Bronchial epithelial cell (primary cell): Measurements from ENCODE around the gene LMTK3. TPM values are rescaled to one million over a fixed set of nuclear protein-coding genes. Genes with fewer than 3 reads are reported as not detected.

ENCODE experiments used
- DNase-seq: peaks from one replicate; pipeline ENCODE4 v3.0.0-alpha.2; 2010; ENCODE audit warnings: low read depth
- FAIRE-seq: peaks from 2 replicates; lab custom pipeline; 2011; peaks lifted over from hg19 to GRCh38; lab: Jason Lieb, UNC
- H3K27me3 ChIP-seq: 2 replicates; pipeline ENCODE4 v1.5.1; 2011; ENCODE audit warnings: low read length; ENCODE audit not compliant: control insufficient read depth, insufficient read depth
- H3K36me3 ChIP-seq: 2 replicates; pipeline ENCODE4 v1.5.1; 2011; ENCODE audit warnings: low read length; ENCODE audit not compliant: control insufficient read depth, insufficient read depth
- H3K4me3 ChIP-seq: 2 replicates; pipeline ENCODE4 v1.5.1; 2011; ENCODE audit warnings: mild to moderate bottlenecking, low read depth, low read length, control low read depth
- total RNA-seq: library from RNA; depleted of rRNA; stranded (reverse); fragments of >200 nt; gene quantifications from 2 replicates; pipeline ENCODE4 v1.2.1, GENCODE V29; 2014
- TF ChIP-seq, protein P1 (sequence below): IDR thresholded peaks from 2 replicates; pipeline ENCODE4 v1.5.1; 2011; ENCODE audit warnings: mild to moderate bottlenecking, moderate library complexity, low read length, control low read depth, inconsistent platforms; ENCODE audit not compliant: insufficient read depth, severe bottlenecking

The LMTK3 gene
- total RNA-seq, 1 donor from 2014 or later: 1.3 TPM

DNA sequence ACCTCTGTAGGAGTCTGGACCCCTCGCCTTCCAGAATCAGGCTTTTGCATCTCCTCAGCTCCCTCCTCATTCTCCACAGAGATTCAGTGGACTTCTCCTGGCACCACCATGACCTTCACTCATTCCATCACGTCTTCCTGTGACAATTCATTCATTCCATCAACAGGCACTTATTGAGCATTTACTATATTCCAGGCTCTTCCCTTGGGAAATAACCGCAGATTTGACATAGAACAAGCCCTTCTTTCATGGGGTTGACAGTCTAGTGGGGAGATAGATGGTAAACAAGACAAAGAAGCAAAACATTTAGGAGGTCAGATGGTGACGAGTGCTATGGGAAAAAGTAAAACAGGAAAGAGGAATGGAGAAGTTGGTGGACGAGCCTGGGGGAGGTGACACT lies 37.7 kb upstream of the LMTK3 start:
- DNase-seq: no peak
- Histone ChIP-seq H3K36me3 (no peaks in the 10 kb centered on the region), H3K27me3 (peaks cover 3% of the 10 kb centered on the region), H3K4me3 (no peak overlapping the region)
- TF ChIP-seq, protein P1, sequence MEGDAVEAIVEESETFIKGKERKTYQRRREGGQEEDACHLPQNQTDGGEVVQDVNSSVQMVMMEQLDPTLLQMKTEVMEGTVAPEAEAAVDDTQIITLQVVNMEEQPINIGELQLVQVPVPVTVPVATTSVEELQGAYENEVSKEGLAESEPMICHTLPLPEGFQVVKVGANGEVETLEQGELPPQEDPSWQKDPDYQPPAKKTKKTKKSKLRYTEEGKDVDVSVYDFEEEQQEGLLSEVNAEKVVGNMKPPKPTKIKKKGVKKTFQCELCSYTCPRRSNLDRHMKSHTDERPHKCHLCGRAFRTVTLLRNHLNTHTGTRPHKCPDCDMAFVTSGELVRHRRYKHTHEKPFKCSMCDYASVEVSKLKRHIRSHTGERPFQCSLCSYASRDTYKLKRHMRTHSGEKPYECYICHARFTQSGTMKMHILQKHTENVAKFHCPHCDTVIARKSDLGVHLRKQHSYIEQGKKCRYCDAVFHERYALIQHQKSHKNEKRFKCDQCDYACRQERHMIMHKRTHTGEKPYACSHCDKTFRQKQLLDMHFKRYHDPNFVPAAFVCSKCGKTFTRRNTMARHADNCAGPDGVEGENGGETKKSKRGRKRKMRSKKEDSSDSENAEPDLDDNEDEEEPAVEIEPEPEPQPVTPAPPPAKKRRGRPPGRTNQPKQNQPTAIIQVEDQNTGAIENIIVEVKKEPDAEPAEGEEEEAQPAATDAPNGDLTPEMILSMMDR: no peak
- FAIRE-seq: no peak

DNA sequence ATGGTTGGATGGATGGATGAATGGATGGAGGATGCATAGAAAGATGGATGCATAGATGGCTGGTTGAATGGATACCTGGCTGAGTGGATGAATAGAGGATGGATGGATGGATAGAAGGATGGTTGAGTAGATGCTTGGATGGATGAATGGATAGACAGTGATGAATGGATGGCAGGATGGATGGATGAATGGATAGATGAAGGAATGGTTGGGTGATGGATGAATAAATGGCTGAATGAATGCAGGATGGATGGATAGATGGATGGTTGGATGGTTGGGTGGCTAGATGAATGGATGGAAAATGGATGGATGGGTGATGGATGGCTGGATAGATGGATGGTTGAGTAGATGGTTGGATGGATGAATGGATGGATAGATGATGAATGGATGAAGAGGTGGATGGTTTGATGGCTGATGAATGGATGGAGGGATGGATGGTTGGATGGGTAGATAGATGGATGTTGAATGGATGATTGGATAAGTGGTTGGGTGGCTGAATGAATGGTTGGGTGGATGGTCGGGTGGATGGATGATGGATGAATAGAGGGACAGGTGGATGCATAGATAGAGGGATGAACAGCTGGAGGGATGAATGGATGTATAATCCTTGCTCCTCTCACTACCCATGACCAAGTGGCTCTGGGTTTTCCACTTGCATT lies 36.7 kb upstream of the LMTK3 start:
- DNase-seq: no peak
- peak; percentile 43 for FAIRE-seq

DNA sequence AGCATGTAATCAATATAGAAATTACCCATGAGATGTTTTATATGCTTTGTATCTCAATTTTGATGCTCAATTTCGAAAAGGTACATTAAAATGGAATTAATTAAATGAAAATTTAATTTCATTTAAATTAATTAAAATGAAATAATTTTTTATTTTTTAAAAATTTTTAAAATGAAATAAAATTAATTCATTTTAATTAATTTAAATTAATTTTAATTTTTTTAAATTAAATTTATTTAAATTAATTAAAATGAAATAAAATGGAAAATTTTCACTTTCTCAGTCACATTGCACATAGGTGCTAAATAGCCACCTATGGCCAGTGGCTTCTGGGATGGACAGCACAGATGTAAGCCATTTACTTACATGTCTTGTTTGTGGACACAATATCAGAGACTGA lies 36.1 kb upstream of the LMTK3 start:
- no peaks in the 10 kb centered on the region for H3K36me3 ChIP-seq
- FAIRE-seq (no peak), DNase-seq (no peak)
- H3K4me3 ChIP-seq: no peak overlapping the region
- TF ChIP-seq, protein P1: no peak
- peaks cover 3% of the 10 kb centered on the region for H3K27me3 ChIP-seq

More for the DNA sequence above, 36.7 kb upstream of the LMTK3 start:
- TF ChIP-seq, protein P1: no peak
- Histone ChIP-seq H3K27me3 (peaks cover 3% of the 10 kb centered on the region), H3K36me3 (no peaks in the 10 kb centered on the region), H3K4me3 (no peak overlapping the region)

DNA sequence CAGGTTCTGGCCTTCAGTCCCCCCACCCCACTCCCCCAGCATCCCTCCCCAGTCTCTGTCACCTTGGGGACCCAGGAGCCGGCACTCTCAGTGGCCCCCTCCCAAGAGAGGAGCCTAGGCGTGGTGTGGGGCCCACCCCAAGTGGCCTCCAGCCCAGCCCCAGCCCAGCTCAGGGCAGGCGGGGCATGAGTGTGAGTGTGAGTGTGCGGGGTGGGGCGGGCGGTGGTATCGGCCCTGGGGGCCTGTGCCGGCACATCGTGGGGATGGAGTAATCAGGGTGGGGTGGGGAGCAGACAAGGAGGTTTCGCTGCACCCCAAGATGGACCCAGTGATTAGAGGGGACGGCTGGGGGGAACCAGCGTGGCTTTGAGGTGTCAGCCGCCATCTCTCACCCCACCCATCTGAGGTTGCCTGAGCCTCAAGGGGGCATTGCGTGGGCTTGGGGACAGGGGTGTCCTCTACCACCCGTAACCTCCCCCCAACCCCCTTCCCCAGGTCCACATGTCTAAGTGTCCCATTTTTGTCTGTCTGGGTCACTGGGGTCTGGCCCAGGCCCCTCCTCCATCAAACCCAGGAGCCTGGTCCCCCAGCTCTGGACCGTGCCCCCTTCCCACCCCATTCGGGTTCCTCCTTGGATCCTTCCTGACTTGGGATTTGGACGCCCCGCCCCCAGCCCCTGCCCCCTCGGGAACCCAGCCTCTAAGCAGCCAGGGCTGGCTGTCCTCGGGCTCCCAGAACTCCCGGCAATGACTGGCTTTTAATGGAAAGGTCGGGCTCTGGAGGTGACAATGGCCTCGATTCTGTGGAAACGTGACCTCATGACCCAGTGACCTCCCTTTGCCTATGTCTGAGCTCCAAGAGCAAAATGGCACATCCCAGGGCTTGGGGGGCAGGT lies 33.5 kb upstream of the LMTK3 start:
- Histone ChIP-seq H3K36me3 (no peaks in the 10 kb centered on the region), H3K4me3 (no peak overlapping the region), H3K27me3 (peaks cover 4% of the 10 kb centered on the region)
- FAIRE-seq (no peak), DNase-seq (no peak)
- TF ChIP-seq, protein P1: no peak

DNA sequence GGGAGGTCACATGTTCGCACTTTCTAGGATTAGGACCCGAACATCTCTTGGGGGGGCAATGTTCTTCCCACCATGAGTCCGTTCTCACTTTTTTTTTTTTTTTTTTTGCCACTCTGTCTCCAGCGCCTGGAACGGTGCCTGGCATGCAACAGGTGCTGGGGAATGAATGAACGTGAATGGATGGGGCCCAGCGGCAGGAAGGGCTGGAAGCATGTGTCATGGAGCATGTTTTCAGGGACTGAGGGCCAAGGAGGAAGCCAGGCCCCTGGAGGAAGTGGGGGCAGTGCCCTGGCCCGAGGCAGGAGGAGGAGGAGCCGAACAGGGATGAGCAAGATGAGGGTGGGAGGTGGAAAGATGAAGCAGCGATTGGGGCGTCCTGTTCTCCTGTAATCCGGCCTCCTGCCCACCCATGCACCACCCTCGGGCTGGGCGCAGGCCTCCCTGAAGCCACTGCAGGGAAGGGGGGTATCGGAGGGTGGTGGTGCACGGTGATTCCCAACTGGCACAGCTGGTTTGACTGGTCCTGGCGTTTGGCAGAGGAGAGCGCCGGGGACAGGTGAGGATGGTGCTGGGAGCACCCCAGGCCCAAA lies 31.6 kb upstream of the LMTK3 start:
- no peaks in the 10 kb centered on the region for H3K36me3 ChIP-seq
- H3K27me3 ChIP-seq: peaks cover 2% of the 10 kb centered on the region
- FAIRE-seq: no peak
- H3K4me3 ChIP-seq: no peak overlapping the region
- DNase-seq: peak; percentile 88
- TF ChIP-seq, protein P1: no peak
